ENCODE data around the gene ARHGAP15.

ARHGAP15 gene

GRCh38 chr2:143584936-143585335 is 455.7 kb downstream of the ARHGAP15 start:
- H3K27ac ChIP-seq, result no peak overlapping the region
- TF ChIP-seq CTCF (conservative IDR thresholded peaks at IDR 0.05; ENCODE audit: low read depth, low read length), result no peak
- no peak overlapping the region for H3K4me3 ChIP-seq (IDR thresholded peaks at IDR 0.05; ENCODE audit: insufficient read depth, low read depth, low read length)
- no peaks in the 10 kb centered on the region for H3K27me3 ChIP-seq (ENCODE audit: insufficient read depth, low read depth)
- no peaks in the 10 kb centered on the region for H3K79me2 ChIP-seq (ENCODE audit: insufficient read depth, low read depth)
- no peaks in the 10 kb centered on the region for H3K4me1 ChIP-seq (ENCODE audit: low read depth, poor library complexity, severe bottlenecking)
- H2AFZ ChIP-seq (ENCODE audit: low read depth), result no peak overlapping the region
- no peak overlapping the region for H3K4me2 ChIP-seq
- no peaks in the 10 kb centered on the region for H4K20me1 ChIP-seq (ENCODE audit: insufficient read depth)
- no peaks in the 10 kb centered on the region for H3K36me3 ChIP-seq (ENCODE audit: insufficient read depth)
- H3K9ac ChIP-seq, result no peak overlapping the region

GRCh38 chr2:143586119-143586518 is 456.9 kb downstream of the ARHGAP15 start:
- Histone ChIP-seq H4K20me1 (ENCODE audit: insufficient read depth) (no peaks in the 10 kb centered on the region), H3K36me3 (ENCODE audit: insufficient read depth) (no peaks in the 10 kb centered on the region), H3K27ac (no peak overlapping the region), H3K4me2 (no peak overlapping the region), H3K4me3 (IDR thresholded peaks at IDR 0.05; ENCODE audit: insufficient read depth, low read depth, low read length) (no peak overlapping the region), H3K9ac (no peak overlapping the region), H3K79me2 (ENCODE audit: insufficient read depth, low read depth) (no peaks in the 10 kb centered on the region), H2AFZ (ENCODE audit: low read depth) (no peak overlapping the region), H3K27me3 (ENCODE audit: insufficient read depth, low read depth) (no peaks in the 10 kb centered on the region), H3K4me1 (ENCODE audit: low read depth, poor library complexity, severe bottlenecking) (no peaks in the 10 kb centered on the region)
- no peak for TF ChIP-seq CTCF (conservative IDR thresholded peaks at IDR 0.05; ENCODE audit: low read depth, low read length)

DNA sequence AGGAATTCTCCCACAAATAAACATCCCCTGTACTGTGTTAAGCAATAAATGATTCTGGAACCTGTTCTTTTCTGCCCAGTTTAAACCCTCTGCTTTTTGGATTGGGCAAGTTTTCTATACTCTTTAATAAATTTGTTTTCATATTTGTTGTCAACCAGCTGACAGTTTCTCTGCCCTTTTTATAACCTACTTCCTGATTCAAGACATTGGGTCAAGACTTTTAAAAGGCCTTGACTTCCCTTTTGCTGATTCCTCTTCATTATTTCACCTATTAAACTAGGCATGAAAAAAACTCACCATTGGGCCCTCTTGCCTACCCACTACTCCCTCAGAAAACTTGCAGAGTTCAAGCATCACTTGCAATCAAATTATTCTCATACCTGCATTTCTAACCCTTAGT is 459.5 kb downstream of the ARHGAP15 start:
- Histone ChIP-seq H4K20me1 (ENCODE audit: insufficient read depth) (no peaks in the 10 kb centered on the region), H3K4me3 (IDR thresholded peaks at IDR 0.05; ENCODE audit: insufficient read depth, low read depth, low read length) (no peak overlapping the region), H3K4me1 (ENCODE audit: low read depth, poor library complexity, severe bottlenecking) (no peaks in the 10 kb centered on the region), H3K79me2 (ENCODE audit: insufficient read depth, low read depth) (no peaks in the 10 kb centered on the region), H3K9ac (no peak overlapping the region), H3K4me2 (no peak overlapping the region), H3K27ac (no peak overlapping the region), H3K27me3 (ENCODE audit: insufficient read depth, low read depth) (no peaks in the 10 kb centered on the region), H2AFZ (ENCODE audit: low read depth) (no peak overlapping the region), H3K36me3 (ENCODE audit: insufficient read depth) (no peaks in the 10 kb centered on the region)
- no peak for TF ChIP-seq CTCF (conservative IDR thresholded peaks at IDR 0.05; ENCODE audit: low read depth, low read length)

DNA sequence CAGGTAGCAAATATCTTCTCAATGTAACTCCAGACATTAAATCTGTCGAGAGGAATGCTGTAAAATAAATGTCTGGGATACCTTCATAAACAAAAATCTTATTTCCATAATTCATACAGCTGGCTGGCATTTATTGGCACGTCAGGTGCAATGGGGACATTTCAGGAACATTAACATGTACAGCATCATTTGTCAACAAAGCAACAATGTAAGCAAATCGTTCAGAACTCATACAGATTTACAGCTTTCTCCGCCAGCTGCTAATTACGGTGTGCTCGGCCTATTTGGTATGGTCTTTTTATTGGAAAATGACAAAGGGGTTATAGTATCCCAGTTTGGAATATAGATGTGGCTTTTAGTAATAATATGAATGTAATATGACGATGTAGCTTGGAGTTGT is 464.9 kb downstream of the ARHGAP15 start:
- H3K79me2 ChIP-seq (ENCODE audit: insufficient read depth, low read depth), result no peaks in the 10 kb centered on the region
- no peak overlapping the region for H2AFZ ChIP-seq (ENCODE audit: low read depth)
- H3K4me2 ChIP-seq, result no peak overlapping the region
- H4K20me1 ChIP-seq (ENCODE audit: insufficient read depth), result no peaks in the 10 kb centered on the region
- H3K9ac ChIP-seq, result no peak overlapping the region
- H3K27ac ChIP-seq, result no peak overlapping the region
- H3K4me3 ChIP-seq (IDR thresholded peaks at IDR 0.05; ENCODE audit: insufficient read depth, low read depth, low read length), result no peak overlapping the region
- no peaks in the 10 kb centered on the region for H3K4me1 ChIP-seq (ENCODE audit: low read depth, poor library complexity, severe bottlenecking)
- no peaks in the 10 kb centered on the region for H3K27me3 ChIP-seq (ENCODE audit: insufficient read depth, low read depth)
- H3K36me3 ChIP-seq (ENCODE audit: insufficient read depth), result no peaks in the 10 kb centered on the region
- no peak for TF ChIP-seq CTCF (conservative IDR thresholded peaks at IDR 0.05; ENCODE audit: low read depth, low read length)

DNA sequence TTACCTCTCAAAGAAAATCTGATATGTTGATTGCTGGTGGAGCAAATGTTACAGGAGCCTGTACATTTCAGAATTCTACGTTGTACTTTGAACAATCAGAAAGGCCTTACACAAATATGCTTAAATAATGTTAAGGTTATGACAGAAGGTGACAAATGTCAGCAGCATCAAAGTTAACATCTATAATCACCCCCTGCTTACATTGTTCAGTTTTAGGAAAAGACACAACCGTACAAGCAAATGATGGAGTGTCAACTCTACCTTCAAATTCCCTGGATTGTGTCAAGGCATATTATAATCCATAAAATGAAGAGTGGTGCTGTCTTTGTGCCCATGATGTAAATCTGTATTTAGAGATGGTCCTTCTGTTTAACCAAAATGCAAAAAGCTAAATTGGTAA is 465.5 kb downstream of the ARHGAP15 start:
- Histone ChIP-seq H3K27me3 (ENCODE audit: insufficient read depth, low read depth) (no peaks in the 10 kb centered on the region), H2AFZ (ENCODE audit: low read depth) (no peak overlapping the region), H4K20me1 (ENCODE audit: insufficient read depth) (no peaks in the 10 kb centered on the region), H3K4me3 (IDR thresholded peaks at IDR 0.05; ENCODE audit: insufficient read depth, low read depth, low read length) (no peak overlapping the region), H3K27ac (no peak overlapping the region), H3K36me3 (ENCODE audit: insufficient read depth) (no peaks in the 10 kb centered on the region), H3K79me2 (ENCODE audit: insufficient read depth, low read depth) (no peaks in the 10 kb centered on the region), H3K4me2 (no peak overlapping the region), H3K4me1 (ENCODE audit: low read depth, poor library complexity, severe bottlenecking) (no peaks in the 10 kb centered on the region), H3K9ac (no peak overlapping the region)
- TF ChIP-seq CTCF (conservative IDR thresholded peaks at IDR 0.05; ENCODE audit: low read depth, low read length), result no peak

All from KMS-11 (cell line).